T-cell (primary cell): Measurements from ENCODE around the gene CALD1. TPM values are rescaled to one million over a fixed set of nuclear protein-coding genes. Genes with fewer than 3 reads are reported as not detected.

Experiments
- ATAC-seq, 4 experiments: fragments of 200-7000 bp in 3 of 4; fragments of 150-1000 bp in 1 of 4; cut with Tn5 transposase; replicated peaks in 1 of 4; 1 replicate in 3 of 4; 2 replicates in 1 of 4; pipeline ENCODE4 v1.10.0; 2021; ENCODE audit warnings: moderate library complexity in 3 of 4, mild to moderate bottlenecking in 2 of 4, moderate number of reproducible peaks in 1 of 4
- CTCF ChIA-PET, 2 donors: fragments of 300-600 bp; sonication (Branson Sonifier 250); formaldehyde crosslinking; loops; one replicate each; lab custom pipeline; 2022; ENCODE audit warnings: antibody characterized with exemption in 2 of 2; lab: Charles Lee
- POLR2A ChIA-PET, 2 donors: fragments of 300-600 bp; sonication (Branson Sonifier 250); formaldehyde crosslinking; loops; one replicate each; lab custom pipeline; 2022; ENCODE audit warnings: antibody characterized with exemption in 2 of 2; lab: Charles Lee
- DNase-seq, 35 experiments: peaks; one replicate each; pipeline versions ENCODE4 v3.0.0 to v3.0.0-alpha.2; 2013 to 2023
- H3K27ac ChIP-seq: one replicate; pipeline ENCODE4 v1.5.1; 2013; ENCODE audit warnings: low read length
- H3K27me3 ChIP-seq, 2 experiments: replicated peaks in 1 of 2; 1 replicate in 1 of 2; 2 replicates in 1 of 2; pipeline versions ENCODE4 v1.6.1 to v1.7.0; 2013; ENCODE audit warnings: low read length in 1 of 2, mixed read lengths in 1 of 2; ENCODE audit not compliant: control insufficient read depth in 2 of 2, insufficient read depth in 2 of 2; ENCODE audit errors: extremely low read depth in 1 of 2
- H3K36me3 ChIP-seq, 2 donors: 1 replicate in 1 of 2; 2 replicates in 1 of 2; pipeline versions ENCODE4 v1.6.1 to v1.7.0; 2013; ENCODE audit warnings: low read length in 1 of 2; ENCODE audit not compliant: control insufficient read depth in 2 of 2, insufficient read depth in 1 of 2; ENCODE audit errors: extremely low read depth in 1 of 2
- H3K4me1 ChIP-seq, 2 experiments: 1 replicate in 1 of 2; 2 replicates in 1 of 2; pipeline versions ENCODE4 v1.6.1 to v1.7.0; 2013; ENCODE audit warnings: low read length in 2 of 2, mixed read lengths in 1 of 2; ENCODE audit not compliant: insufficient read depth in 2 of 2, control insufficient read depth in 1 of 2; ENCODE audit errors: extremely low read depth in 1 of 2
- H3K4me3 ChIP-seq, 2 donors: 1 replicate in 1 of 2; 2 replicates in 1 of 2; pipeline versions ENCODE4 v1.5.1 to v1.7.0; 2013; ENCODE audit warnings: mild to moderate bottlenecking in 2 of 2, low read length in 1 of 2, moderate library complexity in 1 of 2; ENCODE audit not compliant: control insufficient read depth in 1 of 2; ENCODE audit errors: extremely low read depth in 1 of 2
- H3K9me3 ChIP-seq: 2 replicates; pipeline ENCODE4 v1.7.0; 2013
- H3K27ac Mint-ChIP-seq, 2 donors: one replicate each; pipeline ENCODE4 v1.8.0; 2020 to 2021; ENCODE audit warnings: mild to moderate bottlenecking in 2 of 2, mixed read lengths in 2 of 2
- H3K27me3 Mint-ChIP-seq, 2 donors: one replicate each; pipeline ENCODE4 v1.8.0; 2021 to 2022; ENCODE audit warnings: mixed read lengths in 2 of 2
- H3K36me3 Mint-ChIP-seq: one replicate; pipeline ENCODE4 v1.8.0; 2021; ENCODE audit warnings: mixed read lengths
- H3K4me1 Mint-ChIP-seq, 3 donors: one replicate each; pipeline ENCODE4 v1.8.0; 2020 to 2022; ENCODE audit warnings: mixed read lengths in 3 of 3, mild to moderate bottlenecking in 1 of 3
- H3K4me3 Mint-ChIP-seq, 3 donors: one replicate each; pipeline ENCODE4 v1.8.0; 2020 to 2022; ENCODE audit warnings: mild to moderate bottlenecking in 3 of 3, mixed read lengths in 3 of 3, moderate library complexity in 3 of 3
- H3K9me3 Mint-ChIP-seq, 3 donors: one replicate each; pipeline ENCODE4 v1.8.0; 2020 to 2022; ENCODE audit warnings: mixed read lengths in 3 of 3
- whole genome bisulfite sequencing: methylation state at CpG from one replicate; pipeline ENCODE4 v1.1.5; 2013; ENCODE audit warnings: missing lambda C conversion rate; ENCODE audit not compliant: insufficient coverage; 5-methylcytosine and 5-hydroxymethylcytosine counted together
- total RNA-seq, 35 experiments: library from RNA in 6 of 35; stranded (reverse) in 6 of 35; fragments of 120-200 nt in 1 of 35; gene quantifications; one replicate each; pipeline versions ENCODE4 v1.2.1 to v1.2.4 and lab custom pipeline; 2013 to 2026

CALD1 gene
- total RNA-seq, 5 donors from 2014 or later (not counting 1 experiment from before 2014, with no cell fraction given), result 0.95 to 2.4 (median 1.4) TPM; not detected in 1

GRCh38 chr7:134789967-134790685 lies 10.7 kb downstream of the CALD1 start:
- Mint-ChIP-seq H3K27me3 (peaks cover 0 to under 1% of the 10 kb centered on the region in 2 donors), H3K4me3 (no peak overlapping the region)

GRCh38 chr7:134792968-134793367 lies 13.5 kb downstream of the CALD1 start:
- Mint-ChIP-seq H3K9me3 (peaks cover 0 to 6% (median 3%) of the 10 kb centered on the region in 3 donors), H3K4me1 (no peaks in the 10 kb centered on the region), H3K27me3 (peaks cover 0 to 4% of the 10 kb centered on the region in 2 donors), H3K36me3 (peaks cover 9% of the 10 kb centered on the region), H3K27ac (no peak overlapping the region), H3K4me3 (no peak overlapping the region)
- Histone ChIP-seq H3K27ac (no peak overlapping the region), H3K9me3 (no peaks in the 10 kb centered on the region), H3K4me3 (no peak overlapping the region), H3K4me1 (no peaks in the 10 kb centered on the region), H3K27me3 (no peaks in the 10 kb centered on the region), H3K36me3 (no peaks in the 10 kb centered on the region)
- ChIA-PET CTCF (no interaction called here), POLR2A (no interaction called here)
- ATAC-seq, result no peak
- no peak for DNase-seq
- 96% methylated on average over 9 of the region's 9 CpGs for WGBS

More at GRCh38 chr7:134789967-134790685, 10.7 kb downstream of the CALD1 start:
- ATAC-seq (no peak), DNase-seq (no peak)
- no peaks in the 10 kb centered on the region for H3K9me3 ChIP-seq
- no peak overlapping the region for H3K27ac ChIP-seq
- Mint-ChIP-seq H3K9me3 (peaks cover 0 to 3% (median under 1%) of the 10 kb centered on the region in 3 donors), H3K36me3 (peaks cover 4% of the 10 kb centered on the region), H3K27ac (no peak overlapping the region), H3K4me1 (no peaks in the 10 kb centered on the region)
- H3K27me3 ChIP-seq, result no peaks in the 10 kb centered on the region
- WGBS, result no CpG with 5 or more reads among the region's 2 CpGs
- no peaks in the 10 kb centered on the region for H3K4me1 ChIP-seq
- no peak overlapping the region for H3K4me3 ChIP-seq
- no peaks in the 10 kb centered on the region for H3K36me3 ChIP-seq
- ChIA-PET POLR2A (no interaction called here), CTCF (interaction anchor here in 1 of 2 donors (0.6 kb wide), 1 partner anchor 20 kb away, joined by 3 read pairs; no protein-coding TSS in a partner anchor)

GRCh38 chr7:134795231-134795630 lies 15.8 kb downstream of the CALD1 start:
- Mint-ChIP-seq H3K4me1 (no peaks in the 10 kb centered on the region), H3K4me3 (no peak overlapping the region), H3K27ac (no peak overlapping the region), H3K36me3 (peaks cover 18% of the 10 kb centered on the region), H3K9me3 (peaks cover 0 to 9% (median 3%) of the 10 kb centered on the region in 3 donors), H3K27me3 (peaks cover 0 to 4% of the 10 kb centered on the region in 2 donors)
- Histone ChIP-seq H3K4me1 (no peaks in the 10 kb centered on the region), H3K4me3 (no peak overlapping the region), H3K27ac (no peak overlapping the region), H3K9me3 (no peaks in the 10 kb centered on the region), H3K36me3 (no peaks in the 10 kb centered on the region), H3K27me3 (no peaks in the 10 kb centered on the region)
- CTCF ChIA-PET, result no interaction called here
- no peak for DNase-seq
- ATAC-seq, result no peak
- POLR2A ChIA-PET, result no interaction called here
- WGBS, result no CpG with 5 or more reads among the region's 5 CpGs

- no peak for ATAC-seq
- no peak overlapping the region for H3K27ac Mint-ChIP-seq
Measured at GRCh38 chr7:134798155-134798554, 18.7 kb downstream of the CALD1 start.

GRCh38 chr7:134799377-134799776 lies 19.9 kb downstream of the CALD1 start:
- CTCF ChIA-PET, result no interaction called here
- H3K4me1 ChIP-seq, result no peaks in the 10 kb centered on the region
- DNase-seq (no peak), ATAC-seq (no peak)
- no CpG with 5 or more reads among the region's 5 CpGs for WGBS
- H3K27me3 ChIP-seq, result no peaks in the 10 kb centered on the region
- POLR2A ChIA-PET, result no interaction called here
- H3K27ac ChIP-seq, result no peak overlapping the region
- Mint-ChIP-seq H3K4me1 (no peaks in the 10 kb centered on the region), H3K27ac (no peak overlapping the region), H3K9me3 (peaks cover 0 to 9% (median 0%) of the 10 kb centered on the region in 3 donors), H3K4me3 (no peak overlapping the region), H3K36me3 (peaks cover 16% of the 10 kb centered on the region), H3K27me3 (peaks cover 2 to 4% of the 10 kb centered on the region in 2 donors)
- H3K4me3 ChIP-seq, result no peak overlapping the region
- no peaks in the 10 kb centered on the region for H3K36me3 ChIP-seq
- no peaks in the 10 kb centered on the region for H3K9me3 ChIP-seq

More at GRCh38 chr7:134798155-134798554, 18.7 kb downstream of the CALD1 start:
- no peak for DNase-seq
- POLR2A ChIA-PET, result no interaction called here
- CTCF ChIA-PET, result interaction anchor here in 1 of 2 donors (0.5 kb wide), 1 partner anchor 161 kb away, joined by 3 read pairs; no protein-coding TSS in a partner anchor
- Histone ChIP-seq H3K4me1 (no peaks in the 10 kb centered on the region), H3K9me3 (no peaks in the 10 kb centered on the region), H3K27me3 (no peaks in the 10 kb centered on the region), H3K4me3 (no peak overlapping the region), H3K27ac (no peak overlapping the region), H3K36me3 (no peaks in the 10 kb centered on the region)
- H3K36me3 Mint-ChIP-seq, result peaks cover 14% of the 10 kb centered on the region
- WGBS, result 57% methylated on average over 1 of the region's 1 CpG
- H3K4me1 Mint-ChIP-seq, result no peaks in the 10 kb centered on the region
- H3K9me3 Mint-ChIP-seq, result peaks cover 0 to 9% (median 3%) of the 10 kb centered on the region in 3 donors
- no peak overlapping the region for H3K4me3 Mint-ChIP-seq
- peaks cover 2 to 4% of the 10 kb centered on the region in 2 donors for H3K27me3 Mint-ChIP-seq

- H3K27ac Mint-ChIP-seq, result no peak overlapping the region
- Histone ChIP-seq H3K27ac (no peak overlapping the region), H3K36me3 (no peaks in the 10 kb centered on the region), H3K4me1 (no peaks in the 10 kb centered on the region), H3K27me3 (no peaks in the 10 kb centered on the region), H3K9me3 (no peaks in the 10 kb centered on the region), H3K4me3 (no peak overlapping the region)
- H3K36me3 Mint-ChIP-seq, result peaks cover 16% of the 10 kb centered on the region
- no peak for ATAC-seq
- ChIA-PET POLR2A (interaction anchor here in 1 of 2 donors (0.9 kb wide), 1 partner anchor 76 kb away, joined by 3 read pairs; no protein-coding TSS in a partner anchor), CTCF (no interaction called here)
- H3K27me3 Mint-ChIP-seq, result peaks cover 0 to 2% of the 10 kb centered on the region in 2 donors
- no peaks in the 10 kb centered on the region for H3K4me1 Mint-ChIP-seq
- no peak for DNase-seq
- H3K9me3 Mint-ChIP-seq, result peaks cover 0 to 3% (median 0%) of the 10 kb centered on the region in 3 donors
- H3K4me3 Mint-ChIP-seq, result no peak overlapping the region
- WGBS, result 86% methylated on average over 1 of the region's 4 CpGs
Measured at GRCh38 chr7:134802762-134803161, 23.3 kb downstream of the CALD1 start.
